Endodermal cell (in vitro differentiated cells): Measurements from ENCODE around the gene KCNMA1. TPM values are rescaled to one million over a fixed set of nuclear protein-coding genes. Genes with fewer than 3 reads are reported as not detected.

ENCODE experiments used
- DNase-seq: peaks from one replicate; pipeline ENCODE4 v3.0.0-alpha.2; 2017
- H3K27ac ChIP-seq: 2 replicates; pipeline ENCODE4 v1.5.1; 2013; ENCODE audit warnings: mild to moderate bottlenecking, low read depth, low read length, moderate library complexity
- H3K27me3 ChIP-seq: 2 replicates; pipeline ENCODE4 v1.6.1; 2013; ENCODE audit warnings: mild to moderate bottlenecking, low read length, moderate library complexity; ENCODE audit not compliant: insufficient read depth, control insufficient read depth, poor library complexity, severe bottlenecking
- H3K36me3 ChIP-seq: 2 replicates; pipeline ENCODE4 v1.7.0; 2013; ENCODE audit warnings: mild to moderate bottlenecking, low read length, moderate library complexity; ENCODE audit not compliant: control insufficient read depth, insufficient read depth
- H3K4me1 ChIP-seq: one replicate; pipeline ENCODE4 v1.7.0; 2013; ENCODE audit warnings: low read length; ENCODE audit not compliant: control insufficient read depth, insufficient read depth
- H3K4me3 ChIP-seq: 2 replicates; pipeline ENCODE4 v1.5.1; 2013; ENCODE audit warnings: mild to moderate bottlenecking, low read length, moderate library complexity
- H3K9ac ChIP-seq: 2 replicates; pipeline ENCODE4 v1.6.1; 2013; ENCODE audit warnings: mild to moderate bottlenecking, low read length, moderate library complexity; ENCODE audit not compliant: poor library complexity, severe bottlenecking; ENCODE audit errors: extremely low read depth
- H3K9me3 ChIP-seq: 2 replicates; pipeline ENCODE4 v1.6.1; 2013; ENCODE audit warnings: mild to moderate bottlenecking, low read length, moderate library complexity; ENCODE audit not compliant: control insufficient read depth
- H3K27ac Mint-ChIP-seq: 2 replicates; pipeline ENCODE4 v1.8.0; 2020; ENCODE audit warnings: mixed read lengths
- H3K27me3 Mint-ChIP-seq: 2 replicates; pipeline ENCODE4 v1.8.0; 2021; ENCODE audit warnings: mild to moderate bottlenecking, mixed read lengths; ENCODE audit not compliant: insufficient read depth
- H3K36me3 Mint-ChIP-seq: 2 replicates; pipeline ENCODE4 v1.8.0; 2020; ENCODE audit warnings: low read depth, mixed read lengths
- H3K4me1 Mint-ChIP-seq: 2 replicates; pipeline ENCODE4 v1.8.0; 2020; ENCODE audit warnings: mixed read lengths
- H3K4me3 Mint-ChIP-seq: 2 replicates; pipeline ENCODE4 v1.8.0; 2020; ENCODE audit warnings: mild to moderate bottlenecking, moderate library complexity, mixed read lengths
- H3K9me3 Mint-ChIP-seq: 2 replicates; pipeline ENCODE4 v1.8.0; 2020; ENCODE audit warnings: mild to moderate bottlenecking, mixed read lengths
- WGBS, 2 experiments: methylation state at CpG; one replicate each; pipeline versions ENCODE4 v1.1.5 to v1.1.7; 2013; ENCODE audit warnings: missing lambda C conversion rate in 2 of 2, mixed read lengths in 1 of 2; ENCODE audit not compliant: insufficient coverage in 1 of 2, insufficient read length in 1 of 2; 5-methylcytosine and 5-hydroxymethylcytosine counted together
- total RNA-seq, 2 donors: library from RNA; stranded (reverse); fragmentation: NEBNext Ultra II Directional in 1 of 2; extraction: Animal tissue kit (Norgen Biotek cat#: 25700) in 1 of 2; gene quantifications; 2 replicates in 1 of 2; 3 replicates in 1 of 2; pipeline ENCODE4 v1.2.1, GENCODE V29; 2021
- TF ChIP-seq, protein P1 (sequence below): fragments of 200-600 bp; sonication (generic); conservative IDR thresholded peaks from 2 replicates; pipeline ENCODE4 v1.5.0; 2021; ENCODE audit warnings: antibody characterized with exemption, mild to moderate bottlenecking

Gene KCNMA1
- total RNA-seq, 2 donors from 2014 or later, result 0.55 to 1.3 TPM

DNA sequence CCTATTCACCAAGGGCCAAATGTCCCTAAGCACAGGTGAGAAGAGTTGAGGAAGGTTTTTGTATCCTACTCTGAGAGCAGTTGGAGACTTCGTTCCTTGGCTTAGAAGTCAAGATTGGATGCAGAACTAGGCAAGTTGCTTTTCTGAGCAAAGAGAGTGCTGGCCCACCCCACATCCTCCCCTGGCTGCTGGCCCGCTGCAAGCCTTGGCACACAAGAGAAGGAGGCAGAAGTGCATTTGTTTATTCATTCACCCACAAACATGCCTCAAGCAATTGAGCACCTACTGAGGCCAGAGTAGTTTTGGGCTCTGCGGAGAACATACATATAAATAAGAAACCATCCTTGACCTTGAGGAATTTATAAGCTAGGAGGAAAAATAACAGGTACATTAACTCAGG, 318.9 kb downstream of the KCNMA1 start:
- Histone ChIP-seq H3K36me3 (no peaks in the 10 kb centered on the region), H3K4me1 (no peaks in the 10 kb centered on the region), H3K27ac (no peak overlapping the region), H3K27me3 (no peaks in the 10 kb centered on the region), H3K9me3 (no peaks in the 10 kb centered on the region), H3K9ac (no peak overlapping the region), H3K4me3 (no peak overlapping the region)
- no peak overlapping the region for H3K27ac Mint-ChIP-seq
- H3K9me3 Mint-ChIP-seq, result no peaks in the 10 kb centered on the region
- no peaks in the 10 kb centered on the region for H3K36me3 Mint-ChIP-seq
- DNase-seq, result no peak
- H3K4me1 Mint-ChIP-seq, result peaks cover 13% of the 10 kb centered on the region
- H3K4me3 Mint-ChIP-seq, result no peak overlapping the region
- H3K27me3 Mint-ChIP-seq, result peaks cover 7% of the 10 kb centered on the region
- TF ChIP-seq, protein P1, sequence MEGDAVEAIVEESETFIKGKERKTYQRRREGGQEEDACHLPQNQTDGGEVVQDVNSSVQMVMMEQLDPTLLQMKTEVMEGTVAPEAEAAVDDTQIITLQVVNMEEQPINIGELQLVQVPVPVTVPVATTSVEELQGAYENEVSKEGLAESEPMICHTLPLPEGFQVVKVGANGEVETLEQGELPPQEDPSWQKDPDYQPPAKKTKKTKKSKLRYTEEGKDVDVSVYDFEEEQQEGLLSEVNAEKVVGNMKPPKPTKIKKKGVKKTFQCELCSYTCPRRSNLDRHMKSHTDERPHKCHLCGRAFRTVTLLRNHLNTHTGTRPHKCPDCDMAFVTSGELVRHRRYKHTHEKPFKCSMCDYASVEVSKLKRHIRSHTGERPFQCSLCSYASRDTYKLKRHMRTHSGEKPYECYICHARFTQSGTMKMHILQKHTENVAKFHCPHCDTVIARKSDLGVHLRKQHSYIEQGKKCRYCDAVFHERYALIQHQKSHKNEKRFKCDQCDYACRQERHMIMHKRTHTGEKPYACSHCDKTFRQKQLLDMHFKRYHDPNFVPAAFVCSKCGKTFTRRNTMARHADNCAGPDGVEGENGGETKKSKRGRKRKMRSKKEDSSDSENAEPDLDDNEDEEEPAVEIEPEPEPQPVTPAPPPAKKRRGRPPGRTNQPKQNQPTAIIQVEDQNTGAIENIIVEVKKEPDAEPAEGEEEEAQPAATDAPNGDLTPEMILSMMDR, result no peak
- 91 to 99% methylated on average over 1 to 3 of the region's 3 CpGs for WGBS, 2 experiments

DNA sequence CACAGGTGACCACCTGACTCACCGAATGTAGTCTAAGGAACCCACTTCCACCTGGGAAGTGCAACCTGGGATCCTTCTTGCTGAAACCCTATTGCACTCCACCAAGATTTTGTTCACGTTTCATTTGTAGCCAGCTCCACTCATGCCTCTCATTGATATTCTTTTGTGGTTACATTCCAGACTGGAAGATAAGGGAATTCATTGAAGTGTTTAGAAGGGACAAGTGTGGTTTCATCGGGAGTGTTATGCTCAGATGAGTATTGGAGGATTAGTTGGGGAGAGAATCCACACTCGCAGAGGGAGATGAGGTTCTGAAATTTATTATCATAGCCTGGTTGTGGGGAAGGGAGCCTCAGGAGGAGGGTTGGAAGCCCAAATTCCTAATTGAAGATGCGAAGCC, 320.4 kb downstream of the KCNMA1 start:
- no peaks in the 10 kb centered on the region for H3K9me3 Mint-ChIP-seq
- H3K27me3 ChIP-seq, result no peaks in the 10 kb centered on the region
- no peaks in the 10 kb centered on the region for H3K36me3 ChIP-seq
- no peaks in the 10 kb centered on the region for H3K4me1 ChIP-seq
- no peak overlapping the region for H3K27ac ChIP-seq
- TF ChIP-seq, protein P1, result no peak
- no peaks in the 10 kb centered on the region for H3K9me3 ChIP-seq
- no peak overlapping the region for H3K27ac Mint-ChIP-seq
- H3K27me3 Mint-ChIP-seq, result peaks cover 6% of the 10 kb centered on the region
- H3K4me1 Mint-ChIP-seq, result peaks cover 18% of the 10 kb centered on the region
- no peaks in the 10 kb centered on the region for H3K36me3 Mint-ChIP-seq
- WGBS, 2 experiments, result 84 to 88% methylated on average over 4 to 5 of the region's 5 CpGs
- no peak overlapping the region for H3K4me3 ChIP-seq
- no peak overlapping the region for H3K4me3 Mint-ChIP-seq
- no peak for DNase-seq
- no peak overlapping the region for H3K9ac ChIP-seq

DNA sequence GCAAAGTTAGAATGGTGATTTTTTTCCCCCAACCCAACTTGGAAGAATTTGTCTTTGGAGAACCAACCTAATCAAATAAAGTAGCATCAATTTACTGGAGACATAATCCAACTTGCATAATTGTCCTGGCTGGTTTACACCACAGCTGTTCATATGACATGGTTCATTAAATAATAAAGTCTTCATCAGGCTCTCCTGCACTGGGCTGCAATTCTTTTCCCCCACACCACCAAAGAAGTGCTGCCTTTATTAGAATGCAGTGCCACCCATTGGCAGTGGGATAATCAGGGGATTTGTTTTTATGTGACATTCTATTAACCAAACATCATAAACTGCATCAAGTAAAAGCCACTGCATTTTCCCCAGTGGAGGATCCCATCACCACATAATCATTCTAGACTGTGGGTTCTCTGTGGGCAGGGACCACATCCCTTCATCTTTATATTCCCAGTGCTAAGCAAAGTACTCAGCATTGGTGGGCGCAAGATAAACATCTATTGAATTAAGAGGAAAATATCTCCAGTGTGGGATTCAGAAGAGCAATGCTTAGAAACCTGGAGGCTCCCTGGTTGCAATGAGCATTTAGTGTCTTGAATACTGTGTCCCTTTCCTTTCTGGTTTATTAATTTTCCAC, 322.0 kb downstream of the KCNMA1 start:
- peaks cover 18% of the 10 kb centered on the region for H3K4me1 Mint-ChIP-seq
- WGBS, 2 experiments, result 80 to 94% methylated on average over 1 of the region's 1 CpG
- no peaks in the 10 kb centered on the region for H3K27me3 ChIP-seq
- TF ChIP-seq, protein P1, result no peak
- DNase-seq, result no peak
- peaks cover 11% of the 10 kb centered on the region for H3K27me3 Mint-ChIP-seq
- no peak overlapping the region for H3K4me3 Mint-ChIP-seq
- H3K9me3 Mint-ChIP-seq, result no peaks in the 10 kb centered on the region
- H3K9me3 ChIP-seq, result no peaks in the 10 kb centered on the region
- no peak overlapping the region for H3K27ac ChIP-seq
- H3K4me3 ChIP-seq, result no peak overlapping the region
- no peak overlapping the region for H3K9ac ChIP-seq
- H3K36me3 ChIP-seq, result no peaks in the 10 kb centered on the region
- no peak overlapping the region for H3K27ac Mint-ChIP-seq
- no peaks in the 10 kb centered on the region for H3K36me3 Mint-ChIP-seq
- no peaks in the 10 kb centered on the region for H3K4me1 ChIP-seq
